Stimulated activated CD4-positive, alpha-beta T cell treated with anti-CD3 and anti-CD28 coated beads, Interleukin-2, amount 100 ng/mL, for 4 hours (primary cell): ENCODE data around the gene ATP8A2.
"Not testable (repeated sequence)": the region's sequence is repeated elsewhere in the genome, so short reads cannot be mapped to it uniquely, and the experiment has no call there.

Experiments used
- DNase-seq: peaks from one replicate; pipeline ENCODE4 v3.0.0-alpha.2; 2020; ENCODE audit warnings: low read depth

Gene ATP8A2

GRCh38 chr13:25768376-25768775, 396.6 kb downstream of the ATP8A2 start:
- DNase-seq, result no peak

- DNase-seq, result no peak
These were observed 397.1 kb downstream of the ATP8A2 start for GRCh38 chr13:25768838-25769237.

GRCh38 chr13:25770601-25771000, 398.8 kb downstream of the ATP8A2 start:
- DNase-seq, result no peak

- no peak for DNase-seq
These were observed 399.4 kb downstream of the ATP8A2 start for GRCh38 chr13:25771202-25771601.

GRCh38 chr13:25771641-25772478, 400.1 kb downstream of the ATP8A2 start:
- DNase-seq, result no peak

- DNase-seq, result not testable (repeated sequence)
These were observed 400.8 kb downstream of the ATP8A2 start for GRCh38 chr13:25772534-25772933.

- not testable (repeated sequence) for DNase-seq
These were observed 402.3 kb downstream of the ATP8A2 start for GRCh38 chr13:25774056-25774455.

GRCh38 chr13:25775275-25775674, 403.5 kb downstream of the ATP8A2 start:
- no peak for DNase-seq

GRCh38 chr13:25775986-25776385, 404.2 kb downstream of the ATP8A2 start:
- DNase-seq, result no peak

- no peak for DNase-seq
These were observed 404.9 kb downstream of the ATP8A2 start for GRCh38 chr13:25776722-25777121.

GRCh38 chr13:25777509-25777908, 405.7 kb downstream of the ATP8A2 start:
- no peak for DNase-seq

GRCh38 chr13:25778365-25778764, 406.6 kb downstream of the ATP8A2 start:
- DNase-seq, result no peak

GRCh38 chr13:25778808-25779305, 407.1 kb downstream of the ATP8A2 start:
- DNase-seq, result no peak

- DNase-seq, result no peak
These were observed 411.3 kb downstream of the ATP8A2 start for GRCh38 chr13:25783076-25783475.

- DNase-seq, result no peak
These were observed 411.8 kb downstream of the ATP8A2 start for GRCh38 chr13:25783601-25784024.

- no peak for DNase-seq
These were observed 412.3 kb downstream of the ATP8A2 start for GRCh38 chr13:25784119-25784518.

- DNase-seq, result not testable (repeated sequence)
These were observed 418.4 kb downstream of the ATP8A2 start for GRCh38 chr13:25790137-25790536.

GRCh38 chr13:25795277-25795676, 423.5 kb downstream of the ATP8A2 start:
- no peak for DNase-seq

- DNase-seq, result no peak
These were observed 424.7 kb downstream of the ATP8A2 start for GRCh38 chr13:25796474-25796873.

- no peak for DNase-seq
These were observed 427.2 kb downstream of the ATP8A2 start for GRCh38 chr13:25798998-25799397.

- DNase-seq, result no peak
These were observed 428.7 kb downstream of the ATP8A2 start for GRCh38 chr13:25800523-25800922.

GRCh38 chr13:25802579-25802978, 430.8 kb downstream of the ATP8A2 start:
- DNase-seq, result no peak

GRCh38 chr13:25803641-25804040, 431.9 kb downstream of the ATP8A2 start:
- no peak for DNase-seq
